ENCODE measurements around the gene LGALS7B. TPM values are rescaled to one million over a fixed set of nuclear protein-coding genes. Genes with fewer than 3 reads are reported as not detected.
A peak's percentile ranks its signal among the peaks of the same experiment; 100 is the strongest.

LGALS7B gene
- polyA plus RNA-seq, 3 donors: not detected

- no peak overlapping the region for H3K9ac ChIP-seq (ENCODE audit: insufficient read depth, low read length, poor library complexity, severe bottlenecking)
- intact Hi-C loops (cut with micrococcal nuclease): no loop called here
Measured at GRCh38 chr19:38815059-38816001, 26.3 kb downstream of the LGALS7B start.

More at GRCh38 chr19:38815059-38816001, 26.3 kb downstream of the LGALS7B start:
- no peak for DNase-seq
- TF ChIP-seq CTCF (IDR thresholded peaks at IDR 0.05): no peak
- peaks cover 42 to 53% of the 10 kb centered on the region in 2 donors for H3K36me3 ChIP-seq (replicated peaks in 1 of 2; ENCODE audit: control insufficient read depth in 1 of 2, insufficient read depth in 2 of 2, low read length in 2 of 2)
- peaks cover 6% of the 10 kb centered on the region for H3K79me2 ChIP-seq (ENCODE audit: insufficient read depth, low read length)
- H3K27me3 Mint-ChIP-seq (ENCODE audit: low read depth in 3 of 3): peaks cover 0 to 2% (median 1%) of the 10 kb centered on the region in 3 donors
- H3K4me3 Mint-ChIP-seq: no peak overlapping the region
- H3K4me3 ChIP-seq (replicated peaks in 1 of 3; ENCODE audit: low read depth in 2 of 3, low read length in 3 of 3): no peak overlapping the region
- no peaks in the 10 kb centered on the region for H3K4me1 Mint-ChIP-seq
- H3K27ac ChIP-seq (ENCODE audit: low read depth in 1 of 2, low read length in 2 of 2): no peak overlapping the region
- peaks cover 4% of the 10 kb centered on the region for H4K20me1 ChIP-seq (ENCODE audit: insufficient read depth, low read length)
- peaks cover 39 to 57% of the 10 kb centered on the region in 2 donors for H3K36me3 Mint-ChIP-seq
- no peak overlapping the region for H3K4me2 ChIP-seq (replicated peaks; ENCODE audit: extremely low read depth, low read length, poor library complexity, severe bottlenecking)
- 94% methylated on average over 28 of the region's 34 CpGs for WGBS (ENCODE audit: insufficient coverage)
- H3K9me3 ChIP-seq (replicated peaks in 1 of 2; ENCODE audit: control insufficient read depth in 1 of 2, insufficient read depth in 1 of 2, low read length in 2 of 2): no peaks in the 10 kb centered on the region
- H3K27me3 ChIP-seq (ENCODE audit: control insufficient read depth in 2 of 2, insufficient read depth in 2 of 2, low read length in 2 of 2): no peaks in the 10 kb centered on the region
- H3K4me1 ChIP-seq (ENCODE audit: control insufficient read depth in 1 of 2, insufficient read depth in 2 of 2, low read length in 2 of 2): no peaks in the 10 kb centered on the region
- no peaks in the 10 kb centered on the region for H3K9me3 Mint-ChIP-seq
- H2AFZ ChIP-seq (ENCODE audit: insufficient read depth, low read depth, low read length, poor library complexity, severe bottlenecking): no peak overlapping the region
- peak overlapping the region in 1 of 7 donors; percentile 57 for H3K27ac Mint-ChIP-seq

Measured in CD14-positive monocyte (primary cell).